DMS79 (cell line): Measurements from ENCODE around the gene OR10G2.
"Not testable (repeated sequence)": the region's sequence is repeated elsewhere in the genome, so short reads cannot be mapped to it uniquely, and the experiment has no call there.

Experiments used
- DNase-seq: peaks from one replicate; lab custom pipeline; 2025; lab: John Stamatoyannopoulos, UW

OR10G2 gene

GRCh38 chr14:21634840-21635239 lies at the start of gene OR10G2:
Gene OR10G2 (minus strand): TSS chr14:21634940. CDS start chr14:21634842, 98 bp downstream.
- no peak for DNase-seq

- DNase-seq = no peak
Observed at GRCh38 chr14:21680072-21680471, 45.3 kb upstream of the OR10G2 start.

- DNase-seq = no peak
Observed at GRCh38 chr14:21675566-21675965, 40.8 kb upstream of the OR10G2 start.

GRCh38 chr14:21673718-21674117 lies 39.0 kb upstream of the OR10G2 start, which contains the start of gene OR4E1:
Gene OR4E1 (minus strand): TSS chr14:21673818. CDS start chr14:21670935, 2,883 bp downstream.
- no peak for DNase-seq

GRCh38 chr14:21672116-21672515 lies 37.4 kb upstream of the OR10G2 start:
- no peak for DNase-seq

GRCh38 chr14:21671371-21671770 lies 36.6 kb upstream of the OR10G2 start:
- DNase-seq = no peak

- DNase-seq = no peak
Observed at GRCh38 chr14:21669284-21669683, 34.5 kb upstream of the OR10G2 start.

- no peak for DNase-seq
Observed at GRCh38 chr14:21668377-21668776, 33.6 kb upstream of the OR10G2 start.

- DNase-seq = no peak
Observed at GRCh38 chr14:21656980-21657379, 22.2 kb upstream of the OR10G2 start.

GRCh38 chr14:21654215-21654614 lies 19.5 kb upstream of the OR10G2 start:
- no peak for DNase-seq

GRCh38 chr14:21653331-21653885 lies 18.7 kb upstream of the OR10G2 start, which contains the start of gene OR4E2:
Gene OR4E2 (plus strand): TSS chr14:21653835. CDS start chr14:21665083, 11,248 bp downstream.
- no peak for DNase-seq

GRCh38 chr14:21652209-21652808 lies 17.6 kb upstream of the OR10G2 start:
- no peak for DNase-seq

- DNase-seq = no peak
Observed at GRCh38 chr14:21647380-21647779, 12.6 kb upstream of the OR10G2 start.

- DNase-seq = no peak
Observed at GRCh38 chr14:21643407-21643806, 8.7 kb upstream of the OR10G2 start.

GRCh38 chr14:21642683-21643082 lies 7.9 kb upstream of the OR10G2 start:
- DNase-seq = no peak

- DNase-seq = no peak
Observed at GRCh38 chr14:21631084-21631483, 3.7 kb downstream of the OR10G2 start.

- not testable (repeated sequence) for DNase-seq
Observed at GRCh38 chr14:21630503-21630902, 4.2 kb downstream of the OR10G2 start.

- DNase-seq = no peak
Observed at GRCh38 chr14:21626491-21627230, 8.1 kb downstream of the OR10G2 start.

- no peak for DNase-seq
Observed at GRCh38 chr14:21617614-21618013, 17.1 kb downstream of the OR10G2 start.

- DNase-seq = no peak
Observed at GRCh38 chr14:21614240-21614639, 20.5 kb downstream of the OR10G2 start.

- no peak for DNase-seq
Observed at GRCh38 chr14:21612324-21612723, 22.4 kb downstream of the OR10G2 start.

- DNase-seq = not testable (repeated sequence)
Observed at GRCh38 chr14:21602181-21602580, 32.6 kb downstream of the OR10G2 start.

GRCh38 chr14:21589317-21589716 lies 45.4 kb downstream of the OR10G2 start:
- no peak for DNase-seq
